Natural killer cell (primary cell): ENCODE results near the gene B3GALNT2. TPM values are rescaled to one million over a fixed set of nuclear protein-coding genes. Genes with fewer than 3 reads are reported as not detected.

ENCODE experiments used
- ATAC-seq, 3 donors: fragments of 150-1000 bp in 2 of 3; fragments of 200-7000 bp in 1 of 3; cut with Tn5 transposase; 1 replicate in 1 of 3; 2 replicates in 2 of 3; pipeline ENCODE4 v1.10.0; 2021; ENCODE audit warnings: mild to moderate bottlenecking in 2 of 3, moderate library complexity in 2 of 3
- DNase-seq, 2 donors: peaks; one replicate each; pipeline versions ENCODE4 v3.0.0 to v3.0.0-alpha.2; 2013 to 2021; ENCODE audit warnings: mixed read lengths in 1 of 2
- H3K27ac ChIP-seq: one replicate; pipeline ENCODE4 v1.5.1; 2013; ENCODE audit warnings: mild to moderate bottlenecking, low read length
- H3K27me3 ChIP-seq: one replicate; pipeline ENCODE4 v1.6.1; 2013; ENCODE audit warnings: low read length; ENCODE audit not compliant: control insufficient read depth, insufficient read depth
- H3K36me3 ChIP-seq: one replicate; pipeline ENCODE4 v1.6.1; 2013; ENCODE audit warnings: low read length; ENCODE audit not compliant: control insufficient read depth, insufficient read depth
- H3K4me1 ChIP-seq: one replicate; pipeline ENCODE4 v1.6.1; 2013; ENCODE audit warnings: low read length; ENCODE audit not compliant: control insufficient read depth, insufficient read depth
- H3K4me3 ChIP-seq: one replicate; pipeline ENCODE4 v1.5.1; 2013; ENCODE audit warnings: low read length
- H3K9me3 ChIP-seq: one replicate; pipeline ENCODE4 v1.6.1; 2013; ENCODE audit warnings: low read length; ENCODE audit not compliant: control insufficient read depth, insufficient read depth
- H3K27ac Mint-ChIP-seq, 2 donors: one replicate each; pipeline ENCODE4 v1.8.0; 2022; ENCODE audit warnings: mild to moderate bottlenecking in 2 of 2, mixed read lengths in 2 of 2, moderate library complexity in 1 of 2
- H3K27me3 Mint-ChIP-seq, 2 donors: one replicate each; pipeline ENCODE4 v1.8.0; 2022; ENCODE audit warnings: low read depth in 2 of 2, mixed read lengths in 2 of 2
- H3K36me3 Mint-ChIP-seq: one replicate; pipeline ENCODE4 v1.8.0; 2022; ENCODE audit warnings: mixed read lengths
- H3K4me1 Mint-ChIP-seq, 2 donors: one replicate each; pipeline ENCODE4 v1.8.0; 2022; ENCODE audit warnings: mixed read lengths in 2 of 2
- H3K4me3 Mint-ChIP-seq: one replicate; pipeline ENCODE4 v1.8.0; 2022; ENCODE audit warnings: mild to moderate bottlenecking, moderate library complexity, mixed read lengths
- H3K9me3 Mint-ChIP-seq, 2 donors: one replicate each; pipeline ENCODE4 v1.8.0; 2022; ENCODE audit warnings: mixed read lengths in 2 of 2
- CTCF ChIP-seq: fragments of 200-600 bp; IDR thresholded peaks from one replicate; pipeline ENCODE4 v1.8.0; 2022; ENCODE audit warnings: antibody characterized with exemption
- WGBS: methylation state at CpG from one replicate; pipeline ENCODE4 v1.1.7; 2013; ENCODE audit warnings: missing lambda C conversion rate; ENCODE audit not compliant: insufficient coverage; 5-methylcytosine and 5-hydroxymethylcytosine counted together
- intact Hi-C: fragments of 100-400 bp; cut with micrococcal nuclease; formaldehyde crosslinking; loops from one replicate; pipeline ENCODE4 v1.14.2; 2022
- total RNA-seq, 4 donors: library from RNA; stranded (reverse); fragments of 120-200 nt in 1 of 4; gene quantifications; one replicate each; pipeline versions ENCODE4 v1.2.3 to v1.2.4, GENCODE V29; 2013 to 2022

B3GALNT2 gene
- total RNA-seq, 3 donors from 2014 or later (not counting 1 experiment from before 2014, with no cell fraction given): 7.6 to 12.1 (median 8.8) TPM

DNA sequence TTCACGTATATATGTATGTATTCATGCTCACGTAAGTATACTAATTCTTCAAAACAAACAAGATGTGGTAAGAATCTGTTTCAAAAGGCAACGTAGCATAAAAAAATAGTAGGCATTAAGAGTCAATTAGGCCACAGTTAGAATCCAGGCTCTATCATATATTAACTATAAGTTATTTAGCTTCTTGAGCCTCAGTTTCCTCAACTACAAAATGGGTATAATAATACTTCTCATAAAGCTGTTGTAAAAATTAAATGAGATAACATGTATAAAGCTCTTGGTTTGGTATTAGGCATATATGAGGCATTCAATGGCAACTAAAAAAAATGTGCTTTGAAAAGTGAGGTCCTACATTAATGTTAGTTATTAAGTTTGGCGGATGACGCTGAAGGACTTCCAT is 9.2 kb downstream of the B3GALNT2 start:
- no peaks in the 10 kb centered on the region for H3K27me3 Mint-ChIP-seq
- H3K9me3 Mint-ChIP-seq: no peaks in the 10 kb centered on the region
- intact Hi-C loops: no loop called here
- DNase-seq (no peak), ATAC-seq (no peak)
- TF ChIP-seq CTCF: no peak
- Histone ChIP-seq H3K27ac (no peak overlapping the region), H3K36me3 (peaks cover 9% of the 10 kb centered on the region), H3K4me3 (no peak overlapping the region), H3K27me3 (no peaks in the 10 kb centered on the region), H3K4me1 (no peaks in the 10 kb centered on the region), H3K9me3 (no peaks in the 10 kb centered on the region)
- H3K36me3 Mint-ChIP-seq: peaks cover 8% of the 10 kb centered on the region
- peaks cover 0 to 8% of the 10 kb centered on the region in 2 donors for H3K4me1 Mint-ChIP-seq
- H3K4me3 Mint-ChIP-seq: no peak overlapping the region
- WGBS: 100% methylated on average over 2 of the region's 5 CpGs
- no peak overlapping the region for H3K27ac Mint-ChIP-seq

- Histone ChIP-seq H3K27me3 (no peaks in the 10 kb centered on the region), H3K27ac (no peak overlapping the region), H3K4me3 (no peak overlapping the region), H3K4me1 (no peaks in the 10 kb centered on the region), H3K36me3 (peaks cover 9% of the 10 kb centered on the region), H3K9me3 (no peaks in the 10 kb centered on the region)
- ATAC-seq: no peak
- Mint-ChIP-seq H3K27ac (no peak overlapping the region), H3K36me3 (peaks cover 8% of the 10 kb centered on the region), H3K4me3 (no peak overlapping the region), H3K27me3 (no peaks in the 10 kb centered on the region), H3K9me3 (no peaks in the 10 kb centered on the region), H3K4me1 (peaks cover 0 to 8% of the 10 kb centered on the region in 2 donors)
- 100% methylated on average over 8 of the region's 9 CpGs for WGBS
- no peak for DNase-seq
- TF ChIP-seq CTCF: no peak
- intact Hi-C loops: no loop called here
Observed at GRCh38 chr1:235494531-235494930, 9.7 kb downstream of the B3GALNT2 start.

DNA sequence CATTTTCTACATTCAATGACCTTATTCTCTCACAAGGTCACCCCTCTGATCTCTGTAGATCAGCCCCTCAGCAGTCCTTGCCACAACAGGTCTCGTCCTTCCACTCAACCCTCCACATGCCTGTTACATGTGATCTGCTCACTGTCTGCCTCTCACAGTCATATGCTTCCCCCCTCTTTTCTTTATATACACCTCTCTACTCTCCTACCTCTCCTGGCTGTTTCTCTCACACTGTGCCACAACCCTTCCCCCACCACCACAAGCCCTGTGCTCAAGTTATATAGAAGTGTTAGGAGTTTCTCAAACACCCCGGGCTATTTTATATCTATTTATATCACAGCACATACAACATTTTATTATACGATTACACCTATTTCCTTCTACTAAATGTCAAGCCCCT is 12.6 kb downstream of the B3GALNT2 start:
- Mint-ChIP-seq H3K4me1 (peaks cover 0 to 8% of the 10 kb centered on the region in 2 donors), H3K27ac (no peak overlapping the region), H3K27me3 (no peaks in the 10 kb centered on the region), H3K9me3 (no peaks in the 10 kb centered on the region), H3K4me3 (no peak overlapping the region), H3K36me3 (peaks cover 8% of the 10 kb centered on the region)
- Histone ChIP-seq H3K4me1 (no peaks in the 10 kb centered on the region), H3K36me3 (peaks cover 9% of the 10 kb centered on the region), H3K9me3 (no peaks in the 10 kb centered on the region), H3K4me3 (no peak overlapping the region), H3K27me3 (no peaks in the 10 kb centered on the region), H3K27ac (no peak overlapping the region)
- 75% methylated on average over 2 of the region's 3 CpGs for WGBS
- intact Hi-C loops: no loop called here
- no peak for TF ChIP-seq CTCF
- ATAC-seq (no peak), DNase-seq (no peak)

- Mint-ChIP-seq H3K27me3 (no peaks in the 10 kb centered on the region), H3K9me3 (no peaks in the 10 kb centered on the region), H3K4me3 (no peak overlapping the region), H3K36me3 (peaks cover 15% of the 10 kb centered on the region), H3K4me1 (no peaks in the 10 kb centered on the region), H3K27ac (no peak overlapping the region)
- Histone ChIP-seq H3K36me3 (peaks cover 3% of the 10 kb centered on the region), H3K4me3 (no peak overlapping the region), H3K4me1 (no peaks in the 10 kb centered on the region), H3K9me3 (no peaks in the 10 kb centered on the region), H3K27ac (no peak overlapping the region), H3K27me3 (no peaks in the 10 kb centered on the region)
- 100% methylated on average over 3 of the region's 5 CpGs for WGBS
- intact Hi-C loops: no loop called here
- TF ChIP-seq CTCF: no peak
- ATAC-seq (no peak), DNase-seq (no peak)
Observed at GRCh38 chr1:235486321-235486720, 17.9 kb downstream of the B3GALNT2 start.
